HCT116 (cell line): ENCODE results near the gene ARSI. TPM values are rescaled to one million over a fixed set of nuclear protein-coding genes. Genes with fewer than 3 reads are reported as not detected.

ENCODE experiments used
- ATAC-seq: fragments of 200-7000 bp; cut with Tn5 transposase; 2 replicates; pipeline ENCODE4 v1.9.1; 2020; ENCODE audit warnings: mild to moderate bottlenecking, moderate library complexity
- BruUV-seq: library from RNA; stranded (reverse); fragments of 400-500 nt; replicated peaks from 2 replicates; lab custom pipeline; 2021; lab: Mats Ljungman, UMichigan
- CTCF ChIA-PET: fragments of 300-600 bp; sonication (Branson Sonifier 250); formaldehyde crosslinking; loops from one replicate; lab custom pipeline; 2021; ENCODE audit warnings: antibody characterized with exemption; lab: Charles Lee
- POLR2A ChIA-PET: fragments of 300-600, 350-600 bp; sonication (Branson Sonifier 250); formaldehyde crosslinking; loops from one replicate; lab custom pipeline; 2021; ENCODE audit warnings: antibody characterized with exemption; lab: Charles Lee
- RAD21 ChIA-PET, 2 experiments: fragments of 300-600 bp; sonication (Branson Sonifier 250); formaldehyde crosslinking; loops; one replicate each; lab custom pipeline; 2023; ENCODE audit warnings: low total read pairs in 2 of 2; ENCODE audit not compliant: uncharacterized antibody in 2 of 2, unreplicated experiment in 2 of 2, low non-redundant PET in 1 of 2; lab: Charles Lee
- DNase-seq: peaks from one replicate; pipeline ENCODE4 v3.0.0-alpha.2; 2010; ENCODE audit warnings: low read depth, low spot score
- H2AFZ ChIP-seq: fragments of 200-600 bp; shearing (Covaris generic), sonication (generic); 2 replicates; pipeline ENCODE4 v1.6.1; 2017; ENCODE audit warnings: low read depth, mixed run types, mixed read lengths, antibody characterized with exemption, low read length; ENCODE audit not compliant: poor library complexity, severe bottlenecking
- H3K27ac ChIP-seq: 2 replicates; pipeline ENCODE4 v1.5.1; 2012; ENCODE audit warnings: low read depth, low read length
- H3K27me3 ChIP-seq: fragments of 200-600 bp; sonication (generic); 2 replicates; pipeline ENCODE4 v1.6.1; 2016; ENCODE audit warnings: mixed run types, low read length, mixed read lengths; ENCODE audit not compliant: insufficient read depth
- H3K36me3 ChIP-seq, 2 experiments: fragments of 200-500 bp in 1 of 2; fragments of 200-600 bp in 1 of 2; sonication (Bioruptor generic) in 1 of 2; sonication (generic) in 1 of 2; 2 replicates each; pipeline versions ENCODE4 v1.5.1 to v1.6.1; 2014 to 2016; ENCODE audit warnings: low read length in 2 of 2, inconsistent platforms in 1 of 2, mixed read lengths in 1 of 2, mixed run types in 1 of 2; ENCODE audit not compliant: insufficient read depth in 2 of 2, control insufficient read depth in 1 of 2
- H3K4me1 ChIP-seq, 2 experiments: fragments of 200-600 bp in 1 of 2; sonication (generic) in 1 of 2; 2 replicates each; pipeline versions ENCODE4 v1.5.1 to v1.6.1; 2012 to 2017; ENCODE audit warnings: low read length in 2 of 2, inconsistent platforms in 1 of 2, mild to moderate bottlenecking in 1 of 2, mixed read lengths in 1 of 2, mixed run types in 1 of 2, moderate library complexity in 1 of 2; ENCODE audit not compliant: insufficient read depth in 2 of 2, control insufficient read depth in 1 of 2
- H3K4me2 ChIP-seq: fragments of 200-600 bp; sonication (generic); 2 replicates; pipeline ENCODE4 v1.6.1; 2017; ENCODE audit warnings: mixed run types, low read length, mixed read lengths
- H3K4me3 ChIP-seq, 2 experiments: fragments of 200-600 bp in 1 of 2; sonication (generic) in 1 of 2; replicated peaks in 1 of 2; 2 replicates each; pipeline ENCODE4 v1.5.1; 2011 to 2016; ENCODE audit warnings: low read length in 2 of 2, control low read depth in 1 of 2, low read depth in 1 of 2, mild to moderate bottlenecking in 1 of 2, mixed read lengths in 1 of 2, mixed run types in 1 of 2
- H3K79me2 ChIP-seq: fragments of 200-600 bp; sonication (generic); 2 replicates; pipeline ENCODE4 v1.6.1; 2017; ENCODE audit warnings: mild to moderate bottlenecking, mixed run types, low read length, moderate library complexity, mixed read lengths; ENCODE audit not compliant: insufficient read depth
- H3K9ac ChIP-seq: fragments of 200-600 bp; sonication (generic); 2 replicates; pipeline ENCODE4 v1.6.1; 2016; ENCODE audit warnings: low read length, mixed read lengths
- H3K9me2 ChIP-seq: fragments of 200-600 bp; sonication (generic), shearing (Covaris generic); 2 replicates; pipeline ENCODE4 v1.6.1; 2017; ENCODE audit warnings: mixed run types, mild to moderate bottlenecking, moderate library complexity; ENCODE audit not compliant: insufficient read depth
- H3K9me3 ChIP-seq, 2 experiments: fragments of 200-500 bp in 1 of 2; fragments of 200-600 bp in 1 of 2; sonication (Bioruptor generic) in 1 of 2; sonication (generic) in 1 of 2; 2 replicates each; pipeline ENCODE4 v1.6.1; 2014 to 2017; ENCODE audit warnings: low read length in 2 of 2, mixed read lengths in 2 of 2, inconsistent platforms in 1 of 2, low read depth in 1 of 2, mild to moderate bottlenecking in 1 of 2, mixed run types in 1 of 2, moderate library complexity in 1 of 2; ENCODE audit not compliant: control insufficient read depth in 1 of 2, insufficient read depth in 1 of 2
- H4K20me1 ChIP-seq: fragments of 200-600 bp; sonication (generic), shearing (Covaris generic); 2 replicates; pipeline ENCODE4 v1.6.1; 2017; ENCODE audit warnings: mixed run types, mild to moderate bottlenecking, moderate library complexity; ENCODE audit not compliant: insufficient read depth
- CEBPB ChIP-seq: IDR thresholded peaks from 2 replicates; pipeline ENCODE4 v1.6.1; 2012; ENCODE audit warnings: low read depth
- CTCF ChIP-seq, 3 experiments: fragments of 200-600 bp in 1 of 3; sonication (generic) in 1 of 3; IDR thresholded peaks in 2 of 3; conservative IDR thresholded peaks in 1 of 3; 2 replicates each; pipeline ENCODE4 v1.5.1; 2012 to 2017; ENCODE audit warnings: low read depth in 2 of 3, low read length in 2 of 3, antibody characterized with exemption in 1 of 3, borderline replicate concordance in 1 of 3, control low read depth in 1 of 3, mild to moderate bottlenecking in 1 of 3, mixed read lengths in 1 of 3, mixed run types in 1 of 3, moderate library complexity in 1 of 3; ENCODE audit not compliant: insufficient read depth in 1 of 3
- MAX ChIP-seq: IDR thresholded peaks from 2 replicates; pipeline ENCODE4 v1.6.1; 2012
- RAD21 ChIP-seq: IDR thresholded peaks from 2 replicates; pipeline ENCODE4 v1.6.1; 2012; ENCODE audit warnings: low read depth, mild to moderate bottlenecking
- REST ChIP-seq: IDR thresholded peaks from 2 replicates; pipeline ENCODE4 v1.6.1; 2012; ENCODE audit warnings: low read depth
- YY1 ChIP-seq: IDR thresholded peaks from 2 replicates; pipeline ENCODE4 v1.6.1; 2011; ENCODE audit warnings: low read length, low read depth, moderate library complexity, mild to moderate bottlenecking; ENCODE audit not compliant: insufficient replicate concordance; ENCODE audit errors: extremely low read depth
- intact Hi-C: fragments of 100-400 bp; cut with micrococcal nuclease; formaldehyde crosslinking; loops from 2 replicates; pipeline ENCODE4 v1.10.0; 2022
- total RNA-seq: library from RNA; stranded (reverse); gene quantifications from one replicate; pipeline ENCODE4 v1.2.1, GENCODE V29; 2021; ENCODE audit not compliant: unreplicated experiment

ARSI gene
- total RNA-seq, 1 experiment from 2014 or later = 0.07 TPM

GRCh38 chr5:150277043-150277442, 25.7 kb downstream of the ARSI start:
- no peaks in the 10 kb centered on the region for H4K20me1 ChIP-seq
- ChIA-PET POLR2A (no interaction called here), RAD21 (no interaction called here), CTCF (no interaction called here)
- H3K9ac ChIP-seq = no peak overlapping the region
- no peaks in the 10 kb centered on the region for H3K36me3 ChIP-seq
- no peaks in the 10 kb centered on the region for H3K4me1 ChIP-seq
- H3K4me3 ChIP-seq = no peak overlapping the region
- no peaks in the 10 kb centered on the region for H3K9me2 ChIP-seq
- H3K4me2 ChIP-seq = no peak overlapping the region
- H3K9me3 ChIP-seq = no peaks in the 10 kb centered on the region
- ATAC-seq (no peak), DNase-seq (no peak)
- no peak overlapping the region for H2AFZ ChIP-seq
- no TSS peak for BruUV-seq
- intact Hi-C loops = no loop called here
- TF ChIP-seq MAX = no peak
- no peak for TF ChIP-seq CTCF (IDR thresholded peaks at IDR 0.05 in 2 of 3, conservative IDR thresholded peaks at IDR 0.05 in 1 of 3; ENCODE audit: borderline replicate concordance in 1 of 3, insufficient read depth in 1 of 3, low read depth in 2 of 3, low read length in 2 of 3)
- TF ChIP-seq CEBPB = no peak
- TF ChIP-seq REST = no peak
- no peak for TF ChIP-seq RAD21
- TF ChIP-seq YY1 = no peak
- H3K27me3 ChIP-seq = no peaks in the 10 kb centered on the region
- H3K79me2 ChIP-seq = no peaks in the 10 kb centered on the region
- H3K27ac ChIP-seq = no peak overlapping the region
